ENCODE data around the gene KCNJ2. TPM values are rescaled to one million over a fixed set of nuclear protein-coding genes. Genes with fewer than 3 reads are reported as not detected.

The KCNJ2 gene
- total RNA-seq, 1 donor from 2014 or later = 1.6 TPM

GRCh38 chr17:70183508-70183907, 14.2 kb downstream of the KCNJ2 start:
- H3K36me3 ChIP-seq (ENCODE audit: control insufficient read depth, insufficient read depth, low read length) = no peaks in the 10 kb centered on the region
- FAIRE-seq = no peak
- TF ChIP-seq CTCF (IDR thresholded peaks at IDR 0.05; ENCODE audit: insufficient read depth, low read length, severe bottlenecking) = no peak
- H3K4me3 ChIP-seq (ENCODE audit: low read depth, low read length) = no peak overlapping the region
- no peak for DNase-seq (ENCODE audit: low read depth)
- H3K27me3 ChIP-seq (ENCODE audit: control insufficient read depth, insufficient read depth, low read length) = no peaks in the 10 kb centered on the region

GRCh38 chr17:70184207-70184606, 14.9 kb downstream of the KCNJ2 start:
- FAIRE-seq (no peak), DNase-seq (ENCODE audit: low read depth) (no peak)
- Histone ChIP-seq H3K27me3 (ENCODE audit: control insufficient read depth, insufficient read depth, low read length) (no peaks in the 10 kb centered on the region), H3K4me3 (ENCODE audit: low read depth, low read length) (no peak overlapping the region), H3K36me3 (ENCODE audit: control insufficient read depth, insufficient read depth, low read length) (no peaks in the 10 kb centered on the region)
- TF ChIP-seq CTCF (IDR thresholded peaks at IDR 0.05; ENCODE audit: insufficient read depth, low read length, severe bottlenecking) = no peak

DNA sequence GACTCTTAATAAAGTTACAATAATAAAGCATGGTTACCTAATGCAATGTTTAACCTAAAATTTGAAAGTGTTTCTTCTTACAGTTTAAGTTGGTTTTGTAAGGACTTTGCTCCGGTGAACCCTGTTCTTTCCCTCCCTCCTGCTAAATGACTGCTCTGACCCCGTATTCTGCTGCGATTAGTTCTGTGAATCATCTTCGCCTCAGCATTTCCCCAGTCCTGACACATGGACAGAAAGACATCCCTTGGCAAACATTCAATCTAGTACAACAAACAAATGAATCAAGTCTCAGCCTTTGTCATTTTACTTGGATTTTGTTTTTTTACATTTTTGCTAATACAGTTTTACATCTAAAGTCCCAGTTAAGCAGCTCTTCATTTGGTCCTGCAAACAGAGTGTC, 15.4 kb downstream of the KCNJ2 start:
- FAIRE-seq = peak; percentile 90

GRCh38 chr17:70185285-70185684, 16.0 kb downstream of the KCNJ2 start:
- Histone ChIP-seq H3K36me3 (ENCODE audit: control insufficient read depth, insufficient read depth, low read length) (no peaks in the 10 kb centered on the region), H3K4me3 (ENCODE audit: low read depth, low read length) (no peak overlapping the region), H3K27me3 (ENCODE audit: control insufficient read depth, insufficient read depth, low read length) (no peaks in the 10 kb centered on the region)
- TF ChIP-seq CTCF (IDR thresholded peaks at IDR 0.05; ENCODE audit: insufficient read depth, low read length, severe bottlenecking) = no peak
- FAIRE-seq (no peak), DNase-seq (ENCODE audit: low read depth) (no peak)

More for the DNA sequence above, 15.4 kb downstream of the KCNJ2 start:
- no peaks in the 10 kb centered on the region for H3K27me3 ChIP-seq (ENCODE audit: control insufficient read depth, insufficient read depth, low read length)
- DNase-seq (ENCODE audit: low read depth) = peak; percentile 92
- no peak for TF ChIP-seq CTCF (IDR thresholded peaks at IDR 0.05; ENCODE audit: insufficient read depth, low read length, severe bottlenecking)
- H3K36me3 ChIP-seq (ENCODE audit: control insufficient read depth, insufficient read depth, low read length) = no peaks in the 10 kb centered on the region
- no peak overlapping the region for H3K4me3 ChIP-seq (ENCODE audit: low read depth, low read length)

GRCh38 chr17:70187383-70187782, 18.1 kb downstream of the KCNJ2 start:
- FAIRE-seq = peak; percentile 36
- TF ChIP-seq CTCF (IDR thresholded peaks at IDR 0.05; ENCODE audit: insufficient read depth, low read length, severe bottlenecking) = no peak
- DNase-seq (ENCODE audit: low read depth) = peak; percentile 85
- H3K4me3 ChIP-seq (ENCODE audit: low read depth, low read length) = no peak overlapping the region
- H3K36me3 ChIP-seq (ENCODE audit: control insufficient read depth, insufficient read depth, low read length) = no peaks in the 10 kb centered on the region
- no peaks in the 10 kb centered on the region for H3K27me3 ChIP-seq (ENCODE audit: control insufficient read depth, insufficient read depth, low read length)

Measured in bronchial epithelial cell (primary cell).